Measurements from ENCODE around the gene OR56A1. TPM values are rescaled to one million over a fixed set of nuclear protein-coding genes. Genes with fewer than 3 reads are reported as not detected.

Gene OR56A1, protein sequence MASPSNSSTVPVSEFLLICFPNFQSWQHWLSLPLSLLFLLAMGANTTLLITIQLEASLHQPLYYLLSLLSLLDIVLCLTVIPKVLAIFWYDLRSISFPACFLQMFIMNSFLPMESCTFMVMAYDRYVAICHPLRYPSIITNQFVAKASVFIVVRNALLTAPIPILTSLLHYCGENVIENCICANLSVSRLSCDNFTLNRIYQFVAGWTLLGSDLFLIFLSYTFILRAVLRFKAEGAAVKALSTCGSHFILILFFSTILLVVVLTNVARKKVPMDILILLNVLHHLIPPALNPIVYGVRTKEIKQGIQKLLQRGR
- not detected in 2 replicates for total RNA-seq

DNA sequence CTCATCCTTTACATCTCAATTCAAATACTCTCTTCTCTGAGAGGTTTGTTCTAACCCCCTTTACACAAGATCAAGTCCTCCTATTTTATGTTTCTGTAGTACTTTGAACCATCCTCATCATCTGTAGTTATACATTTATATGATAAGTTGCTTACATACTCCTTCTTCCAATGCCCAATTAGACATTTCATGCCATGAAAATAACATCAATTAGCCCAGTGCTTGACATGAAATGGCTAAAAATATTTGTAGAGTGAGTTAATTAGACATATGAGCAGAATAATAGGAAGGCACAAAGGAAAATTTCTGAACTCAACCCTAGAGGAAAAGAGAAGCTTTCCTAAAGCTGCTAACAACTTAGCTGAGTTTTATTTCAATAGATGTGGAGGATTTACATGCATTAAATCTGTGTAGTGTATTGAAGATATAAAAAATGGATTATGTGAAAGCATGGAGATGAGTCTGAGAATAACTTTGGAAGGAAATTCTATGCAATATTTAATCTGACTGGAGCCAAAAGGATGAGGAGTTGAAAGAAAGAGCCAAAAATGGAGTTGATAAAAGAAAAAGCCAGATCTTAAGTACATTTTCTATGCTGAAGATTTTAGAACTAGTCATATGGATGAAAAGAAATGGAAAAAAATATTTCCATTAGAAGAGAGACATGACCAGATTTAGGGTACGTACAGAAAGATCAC lies at the start of gene OR56A1:
OR56A1 (minus strand) TSS at position 51 of the 698 bp plus-strand sequence. CDS start 3,066 bp downstream, outside the sequence.

GRCh38 chr11:6006846-6007245 lies 23.7 kb downstream of the OR56A1 start, which contains the start of gene OR56A4:
TSS of gene OR56A4 (minus strand) at chr11:6006946. CDS start at chr11:6002992, 3,954 bp downstream.

GRCh38 chr11:5986885-5987284 lies 43.7 kb downstream of the OR56A1 start, which contains the start of gene OR52L1:
TSS of gene OR52L1 (minus strand) at chr11:5986985. CDS start at chr11:5986930, 55 bp downstream.

Other genes with a start within 250 kb of the OR56A1 start
- not detected in 2 replicates for gene OR52N5, start 247.4 kb downstream of the OR56A1 start, total RNA-seq
- gene OR52N1, start 239.5 kb downstream of the OR56A1 start, total RNA-seq = not detected in 2 replicates
- gene OR52N2, start 221.8 kb downstream of the OR56A1 start, total RNA-seq = not detected in 2 replicates
- gene OR52E6, start 188.9 kb downstream of the OR56A1 start, total RNA-seq = not detected in 2 replicates
- not detected in 2 replicates for gene OR52E8, start 173.1 kb downstream of the OR56A1 start, total RNA-seq
- gene OR52E4, start 150.1 kb downstream of the OR56A1 start, total RNA-seq = not detected in 2 replicates
- not detected in 2 replicates for gene OR52E5, start 137.6 kb downstream of the OR56A1 start, total RNA-seq
- not detected in 2 replicates for gene OR56A3, start 88.5 kb downstream of the OR56A1 start, total RNA-seq
- not detected in 2 replicates for gene OR56A5, start 62.3 kb downstream of the OR56A1 start, total RNA-seq
- gene OR52L1, start 43.8 kb downstream of the OR56A1 start, total RNA-seq = not detected in 2 replicates
- not detected in 2 replicates for gene OR56A4, start 23.8 kb downstream of the OR56A1 start, total RNA-seq
- gene OR56B4, start 76.9 kb upstream of the OR56A1 start, total RNA-seq = not detected in 2 replicates
- not detected in 2 replicates for gene OR52B2, start 139.6 kb upstream of the OR56A1 start, total RNA-seq
- not detected in 2 replicates for gene OR52W1, start 168.5 kb upstream of the OR56A1 start, total RNA-seq
- not detected in 2 replicates for gene C11orf42, start 174.8 kb upstream of the OR56A1 start, total RNA-seq
- gene FHIP1B, start 203.9 kb upstream of the OR56A1 start, total RNA-seq = 11.1 and 11.3 TPM in 2 replicates
- gene CNGA4, start 208.3 kb upstream of the OR56A1 start, total RNA-seq = not detected in 2 replicates
- gene CCKBR, start 229.1 kb upstream of the OR56A1 start, total RNA-seq = not detected in 2 replicates